SU-DHL-6 (cell line): ENCODE results near the gene KIF16B.

Source experiments
- EZH2phosphoT487 ChIP-seq: fragments of 200-600 bp; sonication (generic), shearing (Covaris generic); conservative IDR thresholded peaks from 2 replicates; pipeline ENCODE4 v1.6.1; 2018; ENCODE audit warnings: mild to moderate bottlenecking, antibody characterized with exemption, low read length, moderate library complexity, mixed read lengths
- TF ChIP-seq, protein P1 (sequence below): fragments of 200-600 bp; sonication (generic); IDR thresholded peaks from one replicate; pipeline ENCODE4 v1.5.1; 2017; ENCODE audit warnings: antibody characterized with exemption, mild to moderate bottlenecking, low read length, moderate library complexity; ENCODE audit not compliant: insufficient read depth, poor library complexity, severe bottlenecking

GRCh38 chr20:16388731-16389130 lies 184.5 kb downstream of the KIF16B start:
- TF ChIP-seq, protein P1, sequence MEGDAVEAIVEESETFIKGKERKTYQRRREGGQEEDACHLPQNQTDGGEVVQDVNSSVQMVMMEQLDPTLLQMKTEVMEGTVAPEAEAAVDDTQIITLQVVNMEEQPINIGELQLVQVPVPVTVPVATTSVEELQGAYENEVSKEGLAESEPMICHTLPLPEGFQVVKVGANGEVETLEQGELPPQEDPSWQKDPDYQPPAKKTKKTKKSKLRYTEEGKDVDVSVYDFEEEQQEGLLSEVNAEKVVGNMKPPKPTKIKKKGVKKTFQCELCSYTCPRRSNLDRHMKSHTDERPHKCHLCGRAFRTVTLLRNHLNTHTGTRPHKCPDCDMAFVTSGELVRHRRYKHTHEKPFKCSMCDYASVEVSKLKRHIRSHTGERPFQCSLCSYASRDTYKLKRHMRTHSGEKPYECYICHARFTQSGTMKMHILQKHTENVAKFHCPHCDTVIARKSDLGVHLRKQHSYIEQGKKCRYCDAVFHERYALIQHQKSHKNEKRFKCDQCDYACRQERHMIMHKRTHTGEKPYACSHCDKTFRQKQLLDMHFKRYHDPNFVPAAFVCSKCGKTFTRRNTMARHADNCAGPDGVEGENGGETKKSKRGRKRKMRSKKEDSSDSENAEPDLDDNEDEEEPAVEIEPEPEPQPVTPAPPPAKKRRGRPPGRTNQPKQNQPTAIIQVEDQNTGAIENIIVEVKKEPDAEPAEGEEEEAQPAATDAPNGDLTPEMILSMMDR: no peak
- no peak for TF ChIP-seq EZH2phosphoT487
